HG02571 (cell line): ENCODE data around the gene STAM2.
"Not testable (repeated sequence)": the region's sequence is repeated elsewhere in the genome, so short reads cannot be mapped to it uniquely, and the experiment has no call there.

ENCODE experiments used
- ATAC-seq: cut with Tn5 transposase; IDR thresholded peaks from one replicate; pipeline ENCODE4 v1.9.1; 2021; ENCODE audit warnings: mild to moderate bottlenecking, moderate library complexity; ENCODE audit not compliant: unreplicated experiment

The STAM2 gene

DNA sequence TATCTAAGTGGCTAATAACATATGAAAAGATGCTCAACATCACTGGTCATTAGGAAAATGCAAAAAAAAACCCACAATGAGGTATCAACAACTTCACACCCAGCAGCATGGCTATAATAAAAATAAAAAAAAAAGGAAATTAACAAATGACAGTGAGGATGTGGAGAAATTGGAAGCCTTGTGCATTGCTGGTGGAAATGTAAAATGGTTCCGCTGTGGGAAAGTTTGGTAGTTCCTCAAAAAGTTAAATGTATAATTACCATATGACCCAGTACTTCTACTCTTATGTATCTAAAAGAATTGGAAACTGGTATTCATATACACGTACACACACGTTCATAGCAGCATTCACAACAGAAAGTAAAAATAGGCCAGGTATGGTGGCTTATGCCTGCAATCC, 61.2 kb downstream of the STAM2 start:
- ATAC-seq: no peak

DNA sequence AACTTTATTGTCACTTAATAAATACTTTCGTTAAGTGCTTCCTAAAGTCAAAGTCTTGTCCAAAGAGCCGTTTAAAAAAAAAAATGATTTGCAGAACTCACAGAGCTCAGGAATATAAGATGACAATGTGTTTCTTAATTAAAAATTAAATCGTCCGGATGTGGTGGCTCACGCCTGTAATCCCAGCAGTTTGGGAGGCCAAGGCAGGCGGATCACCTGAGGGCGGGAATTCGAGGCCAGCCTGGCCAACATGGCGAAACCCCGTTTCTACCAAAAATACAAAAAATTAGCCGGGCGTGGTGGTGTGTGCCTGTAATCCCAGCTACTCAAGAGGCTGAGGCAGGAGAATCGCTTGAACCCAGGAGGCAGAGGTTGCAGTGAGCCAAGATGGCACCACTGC, 68.4 kb downstream of the STAM2 start:
- not testable (repeated sequence) for ATAC-seq

DNA sequence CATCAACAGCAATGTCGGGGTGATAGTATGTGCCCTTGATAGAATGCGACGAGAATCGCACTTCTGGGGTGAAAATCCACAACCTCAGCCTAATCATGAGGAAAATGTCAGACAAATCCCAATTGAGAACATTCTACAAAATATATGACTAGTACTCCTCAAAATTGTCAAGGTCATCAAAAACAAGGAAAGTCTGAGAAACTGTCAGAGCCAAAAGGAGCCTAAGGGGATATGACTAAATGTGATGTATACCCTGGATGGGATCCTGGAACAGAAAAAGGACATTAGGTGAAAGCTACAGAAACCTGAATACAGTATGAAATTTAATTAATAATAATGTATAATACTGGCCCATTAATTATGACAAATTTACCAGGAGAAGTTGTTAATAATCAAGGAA, 69.1 kb downstream of the STAM2 start:
- ATAC-seq: no peak

DNA sequence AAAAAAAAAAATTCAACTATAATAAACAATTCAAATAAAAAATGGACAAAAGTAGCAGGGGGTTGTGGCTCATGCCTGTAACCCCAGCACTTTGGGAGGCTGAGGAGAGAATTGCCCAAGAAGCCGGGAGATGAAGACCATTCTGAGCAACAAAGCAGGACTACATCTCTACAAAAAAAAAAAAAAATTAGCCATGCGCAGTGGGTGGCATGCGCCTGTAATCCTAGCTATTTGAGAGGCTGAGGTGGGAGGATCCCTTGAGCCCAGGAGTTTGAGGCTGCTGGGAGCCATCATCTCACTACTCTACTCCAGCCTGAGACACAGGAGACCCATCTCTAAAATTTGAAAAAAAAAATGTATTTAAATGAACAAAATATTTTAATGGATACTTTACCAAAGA, 72.3 kb downstream of the STAM2 start:
- no peak for ATAC-seq

DNA sequence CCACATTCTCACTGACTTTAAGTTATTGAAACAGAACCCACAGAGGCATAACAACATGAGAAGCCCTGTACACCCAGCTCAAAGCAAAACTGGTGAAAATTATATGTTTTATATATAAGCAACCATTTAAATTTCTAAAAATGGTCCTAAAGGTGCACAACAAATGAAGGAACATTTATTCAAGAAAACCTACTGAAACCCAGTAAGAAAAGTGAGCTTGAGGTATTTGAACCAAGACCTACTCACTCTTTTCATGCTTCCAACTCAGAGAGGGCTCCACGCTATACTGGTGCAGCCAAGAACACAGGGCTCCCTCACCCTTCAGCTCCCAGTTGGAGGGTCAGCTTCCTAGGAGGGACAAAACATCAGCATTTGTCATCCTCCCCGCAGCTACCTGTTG, 74.6 kb downstream of the STAM2 start:
- no peak for ATAC-seq

DNA sequence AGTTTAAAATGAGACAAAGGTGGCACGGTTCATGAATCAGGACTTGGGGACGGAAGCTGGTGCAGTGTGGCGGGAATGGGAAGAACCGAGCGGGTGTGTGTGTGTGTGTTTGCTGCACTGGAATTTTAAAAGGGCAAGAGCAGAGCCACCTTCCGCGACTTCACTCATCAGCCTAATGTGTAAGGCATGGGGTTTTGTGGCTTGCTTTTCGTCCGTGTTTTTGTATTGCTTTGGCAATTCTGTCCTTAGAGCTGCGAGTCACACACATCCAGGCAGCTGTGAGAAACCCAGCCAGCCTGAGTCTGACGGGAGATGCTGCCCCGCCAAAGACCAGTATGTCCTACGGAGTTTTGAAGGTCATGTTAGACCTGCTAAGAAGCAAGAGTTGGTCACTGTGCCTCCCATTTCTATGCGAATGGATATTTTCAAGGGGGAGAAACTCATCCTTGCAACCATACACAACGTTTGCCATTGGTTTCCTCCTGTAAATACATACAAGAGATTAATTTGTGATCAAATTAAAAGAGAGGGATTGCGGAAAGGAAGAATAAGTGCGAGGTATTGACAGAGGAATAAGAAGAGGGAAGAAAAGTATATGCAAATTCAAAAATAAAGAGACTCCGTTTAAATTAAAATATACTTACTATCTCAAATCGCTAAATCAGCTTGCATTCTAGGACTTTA, 76.1 kb downstream of the STAM2 start:
- no peak for ATAC-seq

DNA sequence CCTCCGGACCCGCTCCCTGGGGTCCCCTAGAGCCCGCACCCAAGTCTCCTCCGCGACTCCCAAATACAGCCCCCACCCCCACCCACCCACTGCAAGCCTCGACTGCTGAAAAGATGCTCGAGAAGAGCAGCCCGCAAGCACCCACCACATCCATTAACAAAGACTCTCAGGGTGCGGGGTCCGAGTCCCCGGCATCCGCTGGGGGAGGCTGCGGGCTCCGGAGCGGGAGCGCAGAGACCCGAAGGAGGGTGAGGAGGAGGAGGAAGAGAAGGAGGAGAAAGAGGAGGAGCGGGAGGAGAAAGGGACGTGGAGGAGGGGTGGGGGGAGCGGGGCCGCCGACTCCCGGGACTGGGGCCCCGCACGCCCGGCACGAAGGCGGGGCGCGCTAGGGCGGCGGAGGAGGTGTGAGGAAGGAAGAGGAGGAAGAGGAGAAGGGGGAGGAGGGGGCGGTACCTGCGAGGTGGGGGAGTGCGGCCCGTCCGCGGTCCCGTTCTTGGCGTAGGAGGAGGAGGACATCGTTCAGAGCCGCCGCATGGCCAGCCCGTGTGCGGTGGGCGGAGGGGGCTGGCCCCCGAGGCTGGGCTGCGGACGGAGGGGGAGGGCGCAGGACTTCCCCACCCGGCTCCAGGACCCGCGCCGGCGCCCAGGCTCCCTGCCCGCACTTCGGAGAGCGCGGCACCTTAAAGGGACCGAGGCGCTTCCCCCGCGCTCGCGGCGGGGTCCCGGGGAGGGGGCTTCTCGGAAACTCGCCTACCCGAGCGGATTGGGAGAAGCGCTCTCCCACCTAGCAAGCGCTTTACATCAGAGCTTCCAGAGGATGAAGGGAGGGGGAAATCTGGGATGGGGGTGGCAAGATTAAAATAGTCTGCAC, 76.8 kb downstream of the STAM2 start, which contains the start of gene CACNB4:
TSS of gene CACNB4 (minus strand) at position 549 of the 871 bp plus-strand sequence.
- ATAC-seq: peak; percentile 26

DNA sequence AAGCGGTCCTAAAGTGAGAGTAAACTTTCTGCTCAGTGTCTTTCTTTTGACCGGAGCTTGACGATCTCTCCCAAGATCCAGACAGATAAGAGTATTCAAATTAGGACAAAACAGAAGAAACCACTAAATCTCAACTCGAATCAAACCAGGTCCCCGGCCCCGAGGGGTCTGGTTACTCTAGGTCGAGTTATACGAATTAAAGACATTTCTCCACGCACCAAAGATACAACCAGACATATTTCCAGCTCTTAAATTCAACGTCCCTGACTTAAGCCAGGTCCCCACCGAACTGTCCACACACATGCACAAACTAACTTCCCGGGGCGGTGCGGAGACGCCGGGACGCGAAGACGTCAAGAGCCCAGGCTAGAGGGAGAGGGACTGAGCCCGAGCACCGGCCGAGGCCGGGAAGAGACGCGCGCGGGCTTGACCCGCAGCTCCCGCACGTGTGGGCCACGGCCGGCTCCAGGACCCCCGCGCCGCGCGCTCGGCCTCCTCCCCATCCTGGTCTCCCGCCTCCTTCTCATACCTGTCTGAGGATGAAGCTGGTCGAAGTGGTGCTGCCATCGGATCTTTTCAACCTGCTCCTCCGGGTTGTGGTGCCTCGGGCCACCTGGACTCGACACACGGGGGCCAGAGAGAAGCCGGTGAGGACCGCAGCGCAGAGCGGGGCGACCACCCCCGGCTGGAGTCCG, 77.6 kb downstream of the STAM2 start:
- ATAC-seq: peak; percentile 42

DNA sequence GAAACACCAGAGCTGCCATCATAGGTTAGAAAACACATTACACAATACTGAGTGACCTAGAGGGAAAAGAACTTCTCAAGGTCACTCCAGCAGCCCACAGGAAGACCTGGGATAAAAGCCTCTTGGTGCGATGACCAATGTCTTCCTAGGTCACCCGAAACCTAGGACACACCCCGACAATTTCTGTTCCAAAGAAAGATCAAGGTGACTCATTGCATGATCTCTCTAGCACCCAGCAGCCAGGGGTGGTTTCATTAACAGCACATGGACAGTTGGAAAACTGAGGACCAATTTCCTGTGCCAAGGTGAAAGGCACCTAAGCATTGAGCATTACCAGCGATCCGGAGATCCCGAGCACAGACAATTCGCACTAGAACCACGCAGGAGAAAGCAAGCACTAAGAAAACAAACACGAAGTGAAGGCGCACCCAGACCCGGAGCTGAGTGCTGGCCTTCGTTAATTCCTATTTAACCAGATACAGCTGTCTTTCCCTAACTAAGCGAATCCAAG, 78.2 kb downstream of the STAM2 start:
- no peak for ATAC-seq

DNA sequence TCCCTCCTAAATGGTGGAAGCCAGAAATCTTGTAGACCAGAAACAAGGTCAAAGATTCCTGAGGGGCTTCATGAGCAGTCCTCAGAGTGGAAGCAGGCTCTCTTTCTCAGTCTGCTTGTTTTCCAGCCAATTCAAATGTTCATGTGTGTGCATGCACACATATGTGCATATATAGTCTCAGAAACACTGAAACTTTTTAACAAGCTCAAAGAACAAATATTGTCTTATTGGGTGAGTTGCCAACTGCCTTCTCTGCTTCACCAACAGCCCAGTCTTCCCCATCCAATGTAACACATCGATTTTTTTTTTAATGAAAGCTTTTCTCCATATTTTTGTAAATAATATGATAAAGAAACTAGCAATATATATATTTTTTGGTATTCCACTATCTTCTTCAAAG, 80.4 kb downstream of the STAM2 start:
- ATAC-seq: no peak

DNA sequence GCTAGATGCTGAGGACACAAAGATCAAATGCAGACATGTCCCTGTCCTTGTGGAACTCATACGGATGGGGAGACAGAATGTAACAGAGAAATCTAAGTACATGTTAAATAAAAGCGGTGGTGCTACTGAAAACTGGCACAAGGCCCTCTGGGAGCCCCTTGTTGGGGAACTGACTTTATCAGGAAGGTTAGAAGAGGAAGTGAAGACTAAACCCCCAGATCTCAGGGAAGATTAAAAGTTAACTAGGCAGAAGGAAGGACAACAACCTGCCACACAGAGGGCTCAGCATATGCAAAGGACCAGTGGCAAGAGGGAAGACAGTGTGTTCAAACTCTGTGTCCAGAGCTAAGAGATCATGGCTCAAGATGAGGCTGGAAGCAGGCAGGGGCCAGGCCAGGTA, 81.5 kb downstream of the STAM2 start:
- no peak for ATAC-seq

DNA sequence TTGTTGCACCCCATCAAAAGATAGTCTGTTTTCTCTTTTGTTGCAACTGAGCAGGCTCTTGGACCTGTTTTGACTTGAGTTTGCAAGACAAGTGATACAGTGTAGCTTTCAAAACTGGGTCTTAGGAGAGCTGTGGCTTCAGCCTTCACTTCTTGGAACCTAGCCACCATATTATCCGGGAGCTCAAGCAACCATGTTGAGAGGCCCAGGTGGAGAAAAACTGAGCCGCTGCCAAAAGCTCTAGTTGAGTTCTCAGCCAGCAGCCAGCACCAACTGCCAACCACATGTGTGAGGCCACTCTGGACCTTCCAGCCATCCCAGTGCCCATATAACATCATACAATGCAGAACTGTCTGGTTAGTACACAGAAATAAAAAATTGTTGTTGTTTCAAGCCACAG, 82.1 kb downstream of the STAM2 start:
- no peak for ATAC-seq

DNA sequence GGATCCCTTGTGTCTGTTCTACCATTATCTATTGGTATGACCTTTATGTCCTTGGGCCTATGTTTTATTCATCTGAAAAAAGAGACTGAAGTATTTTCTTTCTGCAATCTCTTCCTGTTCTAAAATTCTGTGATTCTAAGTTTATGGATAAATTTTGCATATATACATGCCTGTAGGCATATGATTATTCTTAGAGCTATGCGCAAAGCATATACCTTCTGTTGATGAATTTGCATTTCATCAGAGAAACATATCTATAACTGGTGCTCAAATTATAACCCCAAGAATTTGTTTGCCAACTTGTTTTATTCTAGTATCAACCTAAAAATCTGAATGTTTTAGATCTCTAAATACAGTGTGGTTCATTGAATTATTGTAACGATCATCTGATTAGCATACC, 83.5 kb downstream of the STAM2 start:
- ATAC-seq: no peak

DNA sequence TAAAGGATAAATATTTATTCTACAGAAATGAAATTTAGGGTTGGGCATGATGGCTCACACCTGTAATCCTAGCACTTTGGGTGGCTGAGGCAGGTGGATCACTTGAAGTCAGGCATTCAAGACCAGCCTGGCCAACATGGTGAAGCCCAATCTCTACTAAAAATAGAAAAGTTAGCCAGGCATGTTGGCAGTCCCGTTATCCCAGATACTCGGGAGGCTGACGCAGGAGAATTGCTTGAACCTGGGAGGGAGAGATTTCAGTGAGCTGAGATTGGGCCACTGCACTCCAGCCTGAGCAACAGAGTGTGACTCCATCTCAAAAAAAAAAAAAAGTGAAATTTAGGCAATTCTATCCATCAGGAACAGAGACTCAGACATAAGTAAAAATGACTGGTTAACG, 84.8 kb downstream of the STAM2 start:
- not testable (repeated sequence) for ATAC-seq

DNA sequence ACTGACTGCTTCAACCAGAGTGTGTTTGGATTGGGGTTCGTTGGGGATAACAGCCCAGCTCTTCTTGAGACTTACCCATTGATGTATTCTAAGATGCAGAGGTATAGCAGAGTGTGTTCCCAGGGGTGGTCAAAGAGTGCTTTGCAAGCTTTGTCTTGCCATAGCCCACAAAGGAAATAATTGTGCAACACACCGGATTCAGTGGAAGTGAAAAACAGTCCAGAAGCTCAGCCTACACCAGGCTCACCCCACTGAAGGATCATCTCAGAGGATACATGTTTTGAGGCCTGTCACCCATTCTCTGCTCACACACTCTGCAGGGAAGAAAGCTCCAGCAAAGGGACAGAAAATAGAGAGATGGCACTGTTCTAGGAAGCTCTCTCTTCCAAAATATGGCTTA, 86.3 kb downstream of the STAM2 start:
- no peak for ATAC-seq

DNA sequence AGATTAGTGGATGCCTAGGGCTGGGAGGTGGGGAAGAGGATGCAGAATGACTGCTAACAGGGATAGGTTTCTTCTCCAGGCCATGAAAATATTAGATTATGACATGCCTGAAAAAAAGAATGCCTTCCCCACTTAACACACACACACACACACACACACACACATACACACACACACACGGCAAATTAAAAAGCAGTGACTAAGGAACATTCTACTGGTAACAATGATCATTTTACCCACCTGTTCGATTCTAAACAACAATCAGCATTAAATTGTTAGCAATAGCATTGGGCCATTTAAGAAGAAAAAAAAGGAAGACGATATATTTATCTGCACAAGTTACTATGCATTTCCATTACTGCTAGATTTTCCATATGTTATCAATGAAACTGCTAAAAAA, 87.6 kb downstream of the STAM2 start:
- no peak for ATAC-seq

DNA sequence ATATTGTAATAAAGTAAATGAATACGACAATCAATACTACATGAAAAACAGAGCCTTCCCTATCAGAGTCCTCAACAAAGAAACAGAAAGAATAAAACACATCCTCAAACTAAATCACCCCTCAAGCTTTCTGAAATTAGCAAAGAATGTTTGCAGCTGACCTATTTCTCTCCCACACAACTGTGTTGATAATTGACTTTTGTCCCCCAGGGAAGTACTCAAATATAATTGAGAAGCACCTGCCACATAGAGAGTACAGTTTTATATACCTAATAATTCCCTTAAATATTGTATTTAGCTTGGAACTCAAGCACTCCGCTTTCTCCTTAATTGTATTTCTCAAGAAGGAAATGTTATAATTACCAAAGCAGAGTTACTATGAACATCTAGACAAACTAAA, 89.3 kb downstream of the STAM2 start:
- no peak for ATAC-seq

DNA sequence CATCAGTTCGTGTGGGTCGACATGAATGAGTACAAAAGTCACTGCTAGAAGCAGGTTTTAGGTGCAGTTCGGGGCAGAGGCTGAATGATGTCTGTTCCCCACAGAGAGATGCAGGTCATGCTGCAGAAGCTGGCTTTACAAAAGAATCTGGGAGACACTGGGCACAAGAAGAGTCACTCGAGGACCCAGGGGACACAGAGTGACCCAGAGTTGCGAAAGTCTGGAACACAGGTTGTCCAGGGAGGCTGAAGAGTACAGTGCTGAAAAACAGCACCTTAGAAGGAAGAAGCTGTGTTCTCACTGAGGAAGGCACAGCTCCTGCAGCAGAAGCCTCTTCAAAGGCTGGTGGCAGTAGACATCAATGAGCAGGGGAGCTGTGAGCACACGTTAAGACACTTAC, 91.5 kb downstream of the STAM2 start:
- ATAC-seq: no peak

DNA sequence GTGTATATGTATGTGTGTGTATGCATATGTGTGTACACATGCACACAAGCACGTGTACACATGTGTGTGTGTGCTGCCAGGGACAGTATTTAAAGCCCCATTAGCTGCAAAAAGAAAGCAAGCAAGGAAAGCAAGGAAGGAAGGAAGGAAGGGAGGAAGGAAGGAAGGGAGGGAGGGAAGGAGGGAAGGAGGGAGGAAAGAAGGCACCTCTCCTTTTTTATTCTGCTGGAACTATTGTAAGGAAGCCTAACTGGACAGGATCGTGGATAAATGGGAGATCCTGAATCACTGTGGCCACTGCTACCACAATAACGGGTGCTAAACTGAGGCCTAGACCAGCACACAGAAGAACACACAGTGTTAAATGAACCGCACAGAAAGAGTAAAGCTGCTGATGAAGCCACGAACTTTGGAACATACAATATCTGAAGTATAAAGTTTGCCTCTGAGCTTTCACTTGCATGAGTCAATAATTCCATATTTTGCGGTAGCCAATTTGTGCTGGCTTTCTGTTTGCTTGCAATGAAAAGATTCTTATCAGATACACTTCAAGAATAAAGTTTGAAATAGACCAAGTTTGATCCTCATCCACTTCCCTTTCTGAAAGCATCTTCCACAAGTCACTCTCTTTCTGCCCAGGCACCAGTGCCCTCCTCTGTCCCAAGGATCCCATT, 92.2 kb downstream of the STAM2 start:
- no peak for ATAC-seq

DNA sequence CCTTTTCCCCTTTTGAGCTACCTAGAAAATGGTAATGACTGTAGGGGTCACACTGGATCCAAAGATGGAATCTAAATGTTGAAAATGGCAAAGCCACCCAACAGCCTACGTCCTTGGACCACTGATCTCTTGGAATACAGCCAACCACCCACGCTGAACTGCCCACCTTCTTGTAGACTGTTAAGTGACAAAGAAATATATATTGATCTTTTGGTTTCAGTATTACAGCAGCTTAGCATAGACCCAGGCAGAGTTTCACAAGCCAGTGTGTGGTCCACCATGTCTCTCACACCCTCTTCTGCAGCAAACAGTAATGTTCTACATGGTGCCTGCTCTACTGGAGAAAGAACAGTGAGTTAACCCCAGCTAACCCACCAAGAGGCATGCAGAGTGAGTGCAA, 96.9 kb downstream of the STAM2 start:
- no peak for ATAC-seq

DNA sequence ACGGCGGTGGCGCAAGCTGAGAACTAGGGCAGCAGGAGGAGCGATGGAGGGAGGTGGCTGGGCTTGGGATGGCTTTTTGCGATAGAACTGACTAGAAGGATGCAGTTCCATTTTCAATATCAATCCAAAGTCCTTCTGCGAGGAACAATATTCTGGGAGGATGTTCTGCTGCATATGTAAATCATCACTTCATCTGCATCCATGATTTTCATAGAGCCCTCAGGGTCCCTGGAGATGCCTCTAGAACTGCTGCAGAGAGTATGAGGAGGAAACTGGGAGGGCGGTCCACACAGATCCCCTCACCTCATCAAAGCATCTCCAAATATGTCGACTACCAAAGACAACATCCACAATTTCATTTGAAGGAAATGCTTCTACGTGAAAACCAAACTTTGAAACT, 97.5 kb downstream of the STAM2 start:
- ATAC-seq: no peak
